Measurements from ENCODE around the gene UBAP2. TPM values are rescaled to one million over a fixed set of nuclear protein-coding genes. Genes with fewer than 3 reads are reported as not detected.

UBAP2 gene
- total RNA-seq, 1 donor from 2014 or later: 52.2 TPM

GRCh38 chr9:33913541-33913940 is 135.1 kb downstream of the UBAP2 start:
- no peak overlapping the region for H3K4me3 Mint-ChIP-seq
- DNase-seq (ENCODE audit: low spot score in 2 of 2, unreplicated experiment in 2 of 2): no peak
- no peak for TF ChIP-seq CTCF (IDR thresholded peaks at IDR 0.05; ENCODE audit: unreplicated experiment)
- no peak overlapping the region for H3K27ac Mint-ChIP-seq
- peaks cover 32% of the 10 kb centered on the region for H3K36me3 Mint-ChIP-seq
- H3K4me1 Mint-ChIP-seq: peaks cover 6% of the 10 kb centered on the region
- H3K9me3 Mint-ChIP-seq: no peaks in the 10 kb centered on the region
- H3K27me3 Mint-ChIP-seq (ENCODE audit: low read depth): no peaks in the 10 kb centered on the region

DNA sequence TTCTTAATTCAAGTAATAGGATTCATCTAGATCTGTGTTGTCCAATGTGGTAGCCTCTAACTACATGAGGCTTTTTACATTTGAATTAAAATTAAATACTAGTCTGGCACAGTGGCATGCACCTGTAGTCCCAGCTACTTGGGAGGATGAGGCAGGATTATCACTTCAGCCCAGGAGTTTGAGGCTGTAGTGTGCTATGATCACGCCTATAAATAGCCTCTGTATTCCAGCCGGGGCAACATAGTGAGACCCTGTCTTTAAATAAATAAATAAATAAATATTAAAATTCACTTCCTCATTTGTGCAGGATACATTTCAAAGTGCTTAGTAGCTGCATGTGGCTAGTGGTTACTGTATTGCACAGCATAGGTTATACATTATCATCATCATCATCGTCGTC is 139.9 kb downstream of the UBAP2 start:
- no peaks in the 10 kb centered on the region for H3K9me3 Mint-ChIP-seq
- H3K27me3 Mint-ChIP-seq (ENCODE audit: low read depth): no peaks in the 10 kb centered on the region
- TF ChIP-seq CTCF (IDR thresholded peaks at IDR 0.05; ENCODE audit: unreplicated experiment): no peak

GRCh38 chr9:33908114-33908513 is 140.6 kb downstream of the UBAP2 start:
- no peak overlapping the region for H3K27ac Mint-ChIP-seq
- H3K36me3 Mint-ChIP-seq: peaks cover 16% of the 10 kb centered on the region
- no peaks in the 10 kb centered on the region for H3K9me3 Mint-ChIP-seq
- H3K27me3 Mint-ChIP-seq (ENCODE audit: low read depth): no peaks in the 10 kb centered on the region
- no peak for DNase-seq (ENCODE audit: low spot score in 2 of 2, unreplicated experiment in 2 of 2)
- no peak for TF ChIP-seq CTCF (IDR thresholded peaks at IDR 0.05; ENCODE audit: unreplicated experiment)
- peaks cover 17% of the 10 kb centered on the region for H3K4me1 Mint-ChIP-seq
- no peak overlapping the region for H3K4me3 Mint-ChIP-seq

More for the DNA sequence above, 139.9 kb downstream of the UBAP2 start:
- DNase-seq (ENCODE audit: low spot score in 2 of 2, unreplicated experiment in 2 of 2): no peak
- Mint-ChIP-seq H3K36me3 (peaks cover 16% of the 10 kb centered on the region), H3K27ac (no peak overlapping the region), H3K4me1 (peaks cover 10% of the 10 kb centered on the region), H3K4me3 (no peak overlapping the region)

- no peak for DNase-seq (ENCODE audit: low spot score in 2 of 2, unreplicated experiment in 2 of 2)
- TF ChIP-seq CTCF (IDR thresholded peaks at IDR 0.05; ENCODE audit: unreplicated experiment): no peak
- no peaks in the 10 kb centered on the region for H3K9me3 Mint-ChIP-seq
- peaks cover 14% of the 10 kb centered on the region for H3K36me3 Mint-ChIP-seq
- no peaks in the 10 kb centered on the region for H3K27me3 Mint-ChIP-seq (ENCODE audit: low read depth)
- peaks cover 17% of the 10 kb centered on the region for H3K4me1 Mint-ChIP-seq
- H3K27ac Mint-ChIP-seq: peak overlapping the region; percentile 7
- no peak overlapping the region for H3K4me3 Mint-ChIP-seq
Measured at GRCh38 chr9:33907347-33907746, 141.3 kb downstream of the UBAP2 start.

GRCh38 chr9:33906769-33907168 is 141.9 kb downstream of the UBAP2 start:
- TF ChIP-seq CTCF (IDR thresholded peaks at IDR 0.05; ENCODE audit: unreplicated experiment): no peak
- Mint-ChIP-seq H3K4me1 (peaks cover 15% of the 10 kb centered on the region), H3K36me3 (peaks cover 14% of the 10 kb centered on the region), H3K27ac (peak overlapping the region; percentile 7), H3K4me3 (no peak overlapping the region), H3K9me3 (no peaks in the 10 kb centered on the region), H3K27me3 (ENCODE audit: low read depth) (no peaks in the 10 kb centered on the region)
- no peak for DNase-seq (ENCODE audit: low spot score in 2 of 2, unreplicated experiment in 2 of 2)

GRCh38 chr9:33905137-33905536 is 143.6 kb downstream of the UBAP2 start:
- Mint-ChIP-seq H3K27ac (no peak overlapping the region), H3K27me3 (ENCODE audit: low read depth) (no peaks in the 10 kb centered on the region), H3K4me1 (peaks cover 15% of the 10 kb centered on the region), H3K4me3 (no peak overlapping the region), H3K36me3 (peaks cover 22% of the 10 kb centered on the region), H3K9me3 (no peaks in the 10 kb centered on the region)
- TF ChIP-seq CTCF (IDR thresholded peaks at IDR 0.05; ENCODE audit: unreplicated experiment): no peak
- no peak for DNase-seq (ENCODE audit: low spot score in 2 of 2, unreplicated experiment in 2 of 2)
